HG02981 (cell line): ENCODE measurements around the gene GPR26.
"Not testable (repeated sequence)": the region's sequence is repeated elsewhere in the genome, so short reads cannot be mapped to it uniquely, and the experiment has no call there.

Experiments used
- ATAC-seq: cut with Tn5 transposase; IDR thresholded peaks from one replicate; pipeline ENCODE4 v1.9.1; 2021; ENCODE audit warnings: mild to moderate bottlenecking, moderate library complexity; ENCODE audit not compliant: unreplicated experiment

GPR26 gene

DNA sequence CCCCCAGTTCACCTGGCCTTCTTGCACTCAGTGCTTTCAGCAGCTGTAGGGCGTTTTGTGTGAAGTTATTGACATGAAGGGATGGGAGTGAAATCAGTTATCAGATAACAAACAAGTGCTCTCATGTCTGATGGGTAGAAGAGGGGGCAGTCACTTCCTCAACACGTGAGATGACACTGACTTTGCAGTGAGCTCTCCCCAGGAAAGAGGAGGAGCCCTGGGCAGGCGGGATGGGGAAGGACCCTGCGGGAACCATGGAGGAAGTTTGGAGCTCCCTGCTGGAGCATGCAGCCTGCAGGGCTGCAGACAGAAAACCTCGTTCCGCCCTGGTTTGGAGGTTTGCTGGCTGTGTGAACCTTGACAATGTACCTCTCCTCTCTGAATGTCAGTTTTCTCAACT is 38.7 kb downstream of the GPR26 start:
- no peak for ATAC-seq

DNA sequence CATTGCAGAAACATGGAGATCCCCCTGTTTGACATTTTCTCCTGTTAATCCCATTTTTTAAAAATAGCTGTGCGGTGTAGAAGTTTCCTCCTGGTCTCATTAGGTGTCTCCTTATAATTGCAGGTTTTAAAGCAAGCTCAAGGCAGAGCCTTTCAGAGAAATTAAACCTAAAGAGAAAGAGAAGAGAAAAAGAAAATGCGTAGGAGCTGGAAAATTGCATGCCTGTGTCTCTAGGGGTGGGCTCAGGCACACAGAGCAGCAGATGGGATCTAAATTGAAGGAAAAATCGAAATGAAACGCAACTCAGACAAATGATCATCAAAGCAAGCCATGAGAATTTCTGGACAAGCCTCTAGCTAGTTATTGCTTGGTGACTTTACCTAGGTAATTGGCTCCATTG is 40.1 kb downstream of the GPR26 start:
- ATAC-seq = no peak

DNA sequence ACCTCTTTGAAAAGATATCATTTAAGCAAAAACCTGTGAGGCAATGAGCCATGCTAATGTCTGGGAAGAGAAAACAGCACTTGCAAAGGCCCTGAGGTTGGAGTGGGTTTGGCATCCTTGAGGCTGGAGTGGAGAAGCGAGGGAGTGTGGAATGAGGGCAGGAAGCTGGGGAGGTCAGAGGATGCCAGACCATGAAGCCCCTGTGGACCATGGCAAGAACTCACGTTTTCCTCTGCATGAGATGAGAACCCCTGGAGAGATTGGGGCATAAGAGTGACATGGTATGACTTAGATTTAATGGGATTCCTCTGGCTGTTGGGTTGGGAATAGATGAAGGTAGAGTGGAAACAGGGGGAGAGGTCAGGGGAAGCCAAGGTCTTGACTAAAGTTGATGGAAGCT is 49.4 kb downstream of the GPR26 start:
- ATAC-seq = no peak

DNA sequence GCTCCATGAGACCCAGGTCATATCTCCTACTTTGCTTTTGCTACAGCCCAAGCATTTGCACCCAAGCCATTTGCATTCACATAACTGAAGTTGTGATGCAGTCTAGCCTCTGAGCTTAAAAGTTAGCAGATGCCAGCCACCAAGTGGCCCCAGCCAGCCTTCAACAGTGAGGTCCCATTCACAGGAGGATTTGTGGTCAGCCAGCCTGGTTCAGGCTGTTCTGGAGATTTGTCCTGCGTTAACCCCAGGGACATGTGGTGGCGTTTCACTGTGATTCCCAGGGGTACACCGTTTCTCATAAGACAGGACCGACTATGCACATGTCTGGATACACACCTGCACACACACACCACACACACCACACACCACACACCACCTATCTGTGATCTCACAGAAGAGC is 51.2 kb downstream of the GPR26 start:
- no peak for ATAC-seq

DNA sequence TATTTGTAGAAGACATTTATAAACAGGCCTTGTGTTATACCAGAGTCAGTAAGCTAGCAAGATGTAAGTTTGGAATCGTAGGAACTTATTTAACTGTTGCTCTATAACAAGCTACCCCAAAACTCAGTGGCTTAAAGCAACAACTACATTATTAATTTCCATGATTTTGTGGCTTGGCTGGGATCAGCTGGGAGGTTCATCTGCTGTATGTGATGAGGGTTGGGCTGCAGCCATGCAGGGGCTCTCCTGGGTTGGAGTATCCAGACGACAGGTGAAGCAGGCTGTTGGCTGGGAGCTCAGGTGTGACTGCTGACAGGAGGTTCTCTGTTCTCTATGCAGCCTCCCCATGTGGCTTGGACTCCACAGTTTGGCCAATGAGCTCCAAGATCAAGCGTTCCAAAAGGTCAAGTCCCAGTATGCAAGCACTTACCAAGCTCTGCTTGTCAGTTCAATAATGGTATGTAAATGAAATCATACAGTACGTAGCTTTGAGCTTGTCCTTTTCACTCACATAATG is 52.4 kb downstream of the GPR26 start:
- ATAC-seq = no peak

DNA sequence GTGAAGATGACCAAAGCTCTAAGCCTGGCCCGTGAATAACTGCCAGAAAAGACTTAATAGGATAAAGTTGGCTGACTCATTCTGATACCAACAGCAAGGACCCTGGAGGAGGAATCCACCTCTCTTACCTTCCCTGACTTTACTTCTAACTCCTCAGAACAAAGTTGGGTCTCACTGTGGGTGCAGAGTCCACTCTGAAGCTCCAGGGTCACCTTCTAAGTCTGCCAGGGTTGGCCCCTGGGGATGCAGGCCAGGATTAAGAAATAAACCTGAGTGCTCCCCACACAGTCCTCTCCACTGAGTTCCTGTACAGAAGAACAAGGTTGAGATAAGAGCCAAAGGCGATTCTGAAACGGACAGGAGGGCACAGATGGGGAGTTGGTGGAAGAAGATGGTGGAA is 54.4 kb downstream of the GPR26 start:
- no peak for ATAC-seq

DNA sequence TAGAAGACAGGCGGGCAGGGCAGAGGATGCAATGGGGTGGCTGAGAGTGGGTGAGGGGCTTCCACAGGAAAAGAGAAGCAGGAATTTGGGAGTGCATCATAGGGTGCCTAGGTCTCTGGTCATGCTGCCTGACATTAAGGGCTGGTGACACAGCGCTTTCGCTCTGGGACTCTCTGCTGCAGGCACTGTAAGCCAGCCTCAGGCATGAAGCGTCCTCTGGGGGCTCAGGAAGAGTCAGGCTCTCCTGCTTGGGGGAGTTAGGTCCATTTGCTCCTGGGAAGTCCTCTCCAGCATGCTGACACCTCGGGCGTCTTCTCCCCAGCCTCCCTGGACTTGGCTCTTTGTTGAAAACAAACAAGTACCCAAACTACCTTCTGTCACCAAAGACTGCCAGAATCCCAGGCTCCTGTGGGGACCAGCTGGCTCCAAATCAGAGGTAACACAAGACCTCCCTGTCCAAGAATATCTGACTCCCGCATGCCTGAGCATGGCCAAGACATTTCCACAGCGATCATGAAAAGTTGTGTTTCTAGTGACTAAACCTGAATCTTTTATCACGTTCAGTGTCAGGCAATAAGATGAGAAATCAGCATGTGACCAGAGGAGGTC is 55.4 kb downstream of the GPR26 start:
- ATAC-seq = no peak

DNA sequence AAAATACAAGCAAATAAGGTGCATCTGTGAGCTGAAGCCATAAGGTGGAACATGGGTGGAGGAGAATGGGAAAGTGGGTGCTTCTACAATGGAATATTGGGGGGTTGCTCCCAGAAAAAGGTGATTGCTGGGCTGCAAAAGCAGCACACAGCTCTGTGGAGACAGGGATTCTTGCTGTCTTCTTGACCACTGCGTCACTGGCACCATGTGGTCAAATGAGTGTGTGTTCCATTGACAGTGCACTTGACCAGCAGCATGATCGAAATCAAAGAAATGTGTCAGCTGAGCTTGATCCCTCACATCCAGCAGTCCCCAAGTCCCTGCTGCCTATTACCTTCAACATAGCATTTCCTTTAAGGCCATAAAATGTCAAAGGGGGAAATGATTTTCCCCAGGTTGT is 56.2 kb downstream of the GPR26 start:
- ATAC-seq = no peak

DNA sequence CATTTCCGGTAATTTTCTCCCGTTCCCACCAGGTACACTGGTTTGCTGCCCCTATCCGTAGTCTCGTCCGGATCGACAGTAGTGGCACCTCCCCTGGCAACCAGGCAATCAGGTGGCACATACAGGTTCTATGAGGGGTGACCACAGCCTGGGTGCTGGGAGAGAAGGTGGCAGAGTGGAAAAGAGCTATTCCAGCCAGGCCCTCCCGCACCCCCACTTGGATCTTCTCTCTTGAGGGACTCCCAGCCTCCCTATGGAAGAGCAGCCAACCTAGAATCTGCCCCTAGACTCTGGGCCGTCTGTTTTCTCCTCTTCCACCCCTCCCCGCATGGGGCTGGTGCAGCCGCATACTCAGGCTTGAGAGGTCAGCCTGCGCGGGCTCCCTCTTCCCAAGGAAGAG is 58.6 kb downstream of the GPR26 start:
- no peak for ATAC-seq

DNA sequence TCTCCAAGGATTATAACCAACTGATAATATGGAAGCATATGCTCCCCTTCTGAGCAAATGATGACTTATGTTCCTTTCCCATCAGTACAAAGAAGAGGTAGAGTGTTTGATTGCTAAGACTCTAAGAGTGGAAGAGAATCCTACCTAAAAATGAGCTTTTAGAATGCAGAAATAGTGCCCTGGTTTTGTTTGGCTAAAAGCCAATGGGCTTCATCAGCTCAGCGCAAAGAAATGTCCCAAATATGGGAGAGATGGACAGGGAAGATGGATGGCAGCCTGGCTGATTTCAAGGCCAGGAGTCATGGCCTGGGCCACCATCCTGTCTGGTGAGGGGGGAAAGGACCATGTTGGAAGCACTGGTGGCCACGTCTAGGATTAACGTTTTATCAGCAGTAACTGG is 60.2 kb downstream of the GPR26 start:
- no peak for ATAC-seq

DNA sequence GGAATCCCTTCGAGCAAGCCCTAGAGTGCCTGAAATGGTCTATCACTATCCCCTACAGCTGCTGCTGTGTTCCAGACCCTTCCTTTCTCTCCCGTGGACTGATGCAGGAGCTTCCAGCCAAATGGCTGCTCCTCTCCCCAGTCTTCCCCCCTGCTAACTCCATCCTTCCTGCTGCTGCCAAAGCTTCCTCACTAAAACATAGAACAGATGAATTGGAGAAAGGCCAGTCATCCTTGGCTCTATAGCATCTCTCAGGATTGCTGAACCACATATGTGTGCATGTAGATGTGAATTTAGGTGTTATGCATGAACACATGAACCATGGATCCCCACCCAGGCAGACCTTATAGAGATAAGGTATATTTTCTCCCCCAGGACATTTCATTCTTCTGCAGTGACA is 60.7 kb downstream of the GPR26 start:
- no peak for ATAC-seq

DNA sequence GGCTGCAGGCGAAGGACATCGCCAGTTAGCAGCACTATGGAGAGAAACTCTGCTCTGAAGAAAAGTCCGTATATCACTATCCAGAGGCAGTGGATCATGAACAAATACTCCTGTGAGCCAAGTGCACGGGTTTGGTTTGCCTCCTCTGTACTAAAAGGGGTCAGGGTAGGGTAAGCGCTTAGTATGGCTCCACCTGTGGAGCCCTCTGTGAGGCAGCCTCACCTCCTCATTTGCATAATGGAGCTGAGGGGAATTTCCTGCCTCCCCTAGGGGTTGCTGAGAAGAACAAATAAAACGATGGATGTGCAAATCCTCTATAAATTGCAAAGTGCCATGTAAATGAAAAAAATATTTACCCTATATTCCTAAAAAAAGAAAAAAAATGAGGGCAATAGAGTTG is 63.4 kb downstream of the GPR26 start:
- ATAC-seq = no peak

DNA sequence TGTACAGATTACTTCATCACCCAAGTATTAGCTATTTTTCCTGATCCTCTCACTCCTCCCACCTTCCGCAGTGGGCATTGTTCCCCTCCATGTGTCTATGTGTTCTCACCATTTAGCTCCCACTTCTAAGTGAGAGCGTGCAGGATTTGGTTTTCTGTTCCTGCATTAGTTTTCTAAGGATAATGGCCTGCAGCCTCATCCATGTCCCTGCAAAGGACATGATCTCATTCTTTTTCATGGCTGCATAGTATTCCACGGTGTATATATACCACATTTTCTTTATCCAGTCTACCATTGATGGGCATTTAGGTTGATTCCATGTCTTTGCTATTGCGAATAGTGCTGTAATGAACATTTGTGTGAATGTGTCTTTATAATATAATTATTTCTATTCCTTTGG is 70.8 kb downstream of the GPR26 start:
- ATAC-seq = not testable (repeated sequence)

DNA sequence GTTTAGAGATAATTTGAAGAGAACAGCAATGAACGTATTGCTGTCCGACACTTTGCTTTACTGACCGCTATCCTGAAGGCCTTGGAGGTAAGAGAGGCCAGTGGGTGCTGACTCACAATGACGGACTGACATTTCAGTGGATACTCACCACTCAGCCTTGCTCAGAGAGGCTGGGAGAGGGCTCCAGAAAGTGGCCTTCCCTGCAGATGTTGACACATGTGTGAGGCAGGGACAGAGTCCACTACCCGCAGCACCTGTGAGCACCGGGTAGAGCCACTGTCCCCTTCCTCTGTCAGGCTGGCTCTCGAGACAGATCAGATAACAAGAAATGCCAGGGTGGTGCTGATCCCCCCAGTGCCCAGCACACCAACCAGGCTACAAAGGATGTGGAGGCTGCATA is 75.0 kb downstream of the GPR26 start:
- ATAC-seq = no peak

DNA sequence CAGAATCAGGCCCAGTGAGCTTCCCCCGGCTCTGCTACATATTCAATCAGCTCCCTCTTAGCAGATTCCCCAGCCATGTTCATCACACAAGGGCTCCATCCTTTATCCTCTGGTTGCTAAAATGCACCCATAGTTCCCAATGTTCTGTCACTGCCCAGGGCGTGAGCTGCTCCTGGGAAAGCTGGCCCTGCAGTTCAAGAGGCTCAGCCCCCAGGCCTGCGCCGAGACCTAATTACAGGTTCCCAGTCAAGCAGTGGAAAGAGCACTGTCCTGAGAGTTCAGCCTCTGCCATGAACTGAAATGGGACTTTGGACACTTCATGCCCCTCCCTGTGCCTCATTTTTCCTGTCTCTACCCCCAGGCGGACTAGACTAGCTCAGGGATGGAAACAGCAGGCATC is 75.6 kb downstream of the GPR26 start:
- no peak for ATAC-seq

DNA sequence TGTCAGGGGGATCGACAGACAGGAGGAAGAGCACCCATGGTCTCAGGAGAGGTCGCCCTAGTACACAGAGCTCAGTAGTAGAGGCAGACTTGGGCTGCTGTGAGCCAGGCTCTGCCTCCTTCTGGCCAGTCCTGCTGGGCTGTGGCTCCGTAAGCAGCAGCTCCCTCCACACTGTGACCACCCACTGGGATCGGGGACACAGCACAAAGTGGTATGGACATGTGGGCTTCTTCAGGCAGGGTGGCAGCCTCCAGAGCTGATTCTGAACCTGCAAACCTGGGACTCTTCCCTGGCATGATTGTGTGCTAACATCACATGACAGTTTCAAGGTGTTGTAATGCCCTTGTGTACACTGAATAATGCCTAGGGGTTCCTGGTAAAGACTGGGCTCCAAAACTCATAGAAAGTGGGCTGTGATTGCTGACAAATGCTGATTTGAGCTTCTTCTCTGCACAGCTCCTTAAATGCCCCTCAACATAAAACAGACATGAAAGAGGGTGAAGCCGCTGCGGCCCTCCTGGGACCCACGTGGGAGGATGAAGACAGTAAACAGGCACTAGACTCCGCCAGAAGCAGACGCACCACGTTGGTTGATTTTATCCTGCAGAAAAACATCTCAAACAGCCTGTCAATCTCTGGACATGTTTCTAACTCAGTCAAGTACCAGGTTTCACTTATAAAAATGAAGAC is 76.7 kb downstream of the GPR26 start:
- ATAC-seq = no peak

DNA sequence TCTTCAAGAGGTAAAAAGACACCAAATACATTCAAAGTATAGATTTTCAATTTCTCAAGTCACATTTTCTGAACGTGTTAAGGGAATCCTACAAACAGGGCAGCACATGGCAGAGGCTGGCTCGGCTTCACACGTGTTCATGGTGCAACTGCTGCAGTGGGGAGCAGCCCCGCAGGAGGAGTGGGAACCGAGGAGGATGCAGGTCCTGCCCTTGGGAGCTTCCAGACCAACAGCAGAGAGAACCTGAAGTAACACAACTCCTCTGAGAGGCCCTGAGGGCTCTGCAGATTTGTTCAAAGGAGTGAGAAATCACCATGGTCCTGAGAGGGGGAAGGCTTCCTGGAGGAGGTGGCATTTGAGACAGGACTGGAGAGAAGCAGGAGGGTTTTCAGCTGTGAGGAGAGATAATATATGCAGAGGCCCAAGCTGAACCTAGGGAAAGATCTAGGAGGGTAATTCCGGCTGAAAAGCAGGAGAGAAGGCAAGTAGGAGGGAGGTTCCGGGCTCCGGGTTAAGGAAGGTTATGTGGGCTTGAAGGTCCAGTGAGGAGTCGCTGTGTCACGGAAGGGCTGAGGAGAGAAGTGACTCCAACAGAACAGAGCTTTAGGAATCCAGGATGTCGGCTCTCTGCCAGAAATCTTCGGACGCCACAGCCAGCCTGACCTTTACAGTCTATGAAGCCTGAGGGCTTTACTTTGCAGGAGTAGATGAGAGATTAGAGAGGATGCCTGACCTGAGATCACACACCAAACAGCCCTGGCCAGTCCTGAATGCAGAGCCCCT is 77.5 kb downstream of the GPR26 start:
- no peak for ATAC-seq

DNA sequence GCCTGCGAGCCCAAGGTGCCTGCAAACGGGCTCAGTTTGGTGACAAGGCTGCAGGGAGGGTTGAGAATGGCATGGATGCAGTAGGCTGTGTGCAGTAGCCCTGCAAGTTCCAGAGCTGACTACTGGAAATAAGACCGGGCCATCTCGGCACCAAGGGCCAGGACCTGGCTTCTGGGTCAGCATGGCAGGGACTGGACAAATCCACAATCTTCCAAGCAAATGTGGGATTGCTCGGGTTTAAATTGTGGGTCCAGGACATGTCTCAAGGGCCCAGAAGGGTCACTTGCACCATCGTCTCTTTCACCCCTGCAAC is 78.0 kb downstream of the GPR26 start:
- ATAC-seq = no peak
